ENCODE measurements around the gene ACSL5. TPM values are rescaled to one million over a fixed set of nuclear protein-coding genes. Genes with fewer than 3 reads are reported as not detected.

ACSL5 gene
- total and polyA plus RNA-seq, 10 of the 15 experiments (the other 5 are each of a cell fraction or from before 2014, with no cell fraction given) = 22.3 to 57.0 (median 46.4) TPM

DNA sequence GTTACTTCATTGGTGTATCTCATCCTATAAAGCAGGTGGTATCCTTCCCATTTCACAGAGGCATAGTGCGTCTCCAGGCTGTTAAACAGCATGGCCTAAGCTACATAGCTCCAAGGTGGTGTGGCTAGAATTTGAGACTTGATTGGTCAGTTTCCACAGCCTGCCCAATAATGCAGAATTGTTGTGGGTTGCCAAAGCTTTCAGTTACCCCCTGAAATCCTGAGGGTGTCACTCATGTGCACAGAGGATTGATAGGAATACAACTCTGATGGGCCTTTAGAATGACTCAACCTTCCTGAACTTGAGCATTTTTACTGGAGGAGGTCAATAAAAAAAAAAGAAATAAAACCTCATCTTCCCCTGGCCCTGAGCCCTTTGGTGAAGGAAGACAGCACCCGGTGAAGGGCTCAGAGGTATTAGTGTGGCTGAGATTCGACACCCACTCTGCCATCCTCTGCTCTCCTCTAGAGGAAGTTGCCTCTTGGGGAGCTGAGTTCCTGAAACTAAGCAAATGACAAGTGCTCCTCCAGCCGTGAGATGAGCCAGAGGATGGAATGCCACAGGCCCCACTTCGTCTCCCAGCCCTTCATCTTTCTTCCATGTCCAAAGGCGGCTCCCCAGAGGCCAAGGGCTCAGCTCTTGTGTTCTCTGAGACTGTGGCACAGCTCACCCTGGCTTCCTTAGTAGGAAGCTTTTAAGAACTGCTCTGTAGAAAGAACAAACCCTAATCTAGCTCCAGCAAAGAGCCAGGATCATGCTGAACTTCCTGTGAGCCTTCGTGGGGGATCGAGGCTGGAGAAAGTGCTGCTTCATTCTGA is 1.0 kb downstream of the ACSL5 start (continued):
- TF ChIP-seq NR2C2 (IDR thresholded peaks at IDR 0.05; ENCODE audit: borderline replicate concordance, control insufficient read depth, insufficient read length, low read depth) = no peak
- TF ChIP-seq NFYA (IDR thresholded peaks at IDR 0.05; ENCODE audit: borderline replicate concordance, low read depth, low read length) = no peak
- TF ChIP-seq, protein P1, sequence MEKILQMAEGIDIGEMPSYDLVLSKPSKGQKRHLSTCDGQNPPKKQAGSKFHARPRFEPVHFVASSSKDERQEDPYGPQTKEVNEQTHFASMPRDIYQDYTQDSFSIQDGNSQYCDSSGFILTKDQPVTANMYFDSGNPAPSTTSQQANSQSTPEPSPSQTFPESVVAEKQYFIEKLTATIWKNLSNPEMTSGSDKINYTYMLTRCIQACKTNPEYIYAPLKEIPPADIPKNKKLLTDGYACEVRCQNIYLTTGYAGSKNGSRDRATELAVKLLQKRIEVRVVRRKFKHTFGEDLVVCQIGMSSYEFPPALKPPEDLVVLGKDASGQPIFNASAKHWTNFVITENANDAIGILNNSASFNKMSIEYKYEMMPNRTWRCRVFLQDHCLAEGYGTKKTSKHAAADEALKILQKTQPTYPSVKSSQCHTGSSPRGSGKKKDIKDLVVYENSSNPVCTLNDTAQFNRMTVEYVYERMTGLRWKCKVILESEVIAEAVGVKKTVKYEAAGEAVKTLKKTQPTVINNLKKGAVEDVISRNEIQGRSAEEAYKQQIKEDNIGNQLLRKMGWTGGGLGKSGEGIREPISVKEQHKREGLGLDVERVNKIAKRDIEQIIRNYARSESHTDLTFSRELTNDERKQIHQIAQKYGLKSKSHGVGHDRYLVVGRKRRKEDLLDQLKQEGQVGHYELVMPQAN (conservative IDR thresholded peaks at IDR 0.05) = no peak
- TF ChIP-seq NR2F1 (conservative IDR thresholded peaks at IDR 0.05) = no peak
- no peak for TF ChIP-seq ZNF384 (IDR thresholded peaks at IDR 0.05; ENCODE audit: borderline replicate concordance, low read depth, low read length)
- no peak for TF ChIP-seq JUND (IDR thresholded peaks at IDR 0.05; ENCODE audit: low read depth, low read length)
- no peak for TF ChIP-seq SREBF1 (IDR thresholded peaks at IDR 0.05; ENCODE audit: low read length)
- TF ChIP-seq RCOR1 (conservative IDR thresholded peaks at IDR 0.05; ENCODE audit: low read depth, low read length) = no peak
- TF ChIP-seq, protein P2, sequence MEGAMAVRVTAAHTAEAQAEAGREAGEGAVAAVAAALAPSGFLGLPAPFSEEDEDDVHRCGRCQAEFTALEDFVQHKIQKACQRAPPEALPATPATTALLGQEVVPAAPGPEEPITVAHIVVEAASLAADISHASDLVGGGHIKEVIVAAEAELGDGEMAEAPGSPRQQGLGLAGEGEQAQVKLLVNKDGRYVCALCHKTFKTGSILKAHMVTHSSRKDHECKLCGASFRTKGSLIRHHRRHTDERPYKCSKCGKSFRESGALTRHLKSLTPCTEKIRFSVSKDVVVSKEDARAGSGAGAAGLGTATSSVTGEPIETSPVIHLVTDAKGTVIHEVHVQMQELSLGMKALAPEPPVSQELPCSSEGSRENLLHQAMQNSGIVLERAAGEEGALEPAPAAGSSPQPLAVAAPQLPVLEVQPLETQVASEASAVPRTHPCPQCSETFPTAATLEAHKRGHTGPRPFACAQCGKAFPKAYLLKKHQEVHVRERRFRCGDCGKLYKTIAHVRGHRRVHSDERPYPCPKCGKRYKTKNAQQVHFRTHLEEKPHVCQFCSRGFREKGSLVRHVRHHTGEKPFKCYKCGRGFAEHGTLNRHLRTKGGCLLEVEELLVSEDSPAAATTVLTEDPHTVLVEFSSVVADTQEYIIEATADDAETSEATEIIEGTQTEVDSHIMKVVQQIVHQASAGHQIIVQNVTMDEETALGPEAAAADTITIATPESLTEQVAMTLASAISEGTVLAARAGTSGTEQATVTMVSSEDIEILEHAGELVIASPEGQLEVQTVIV (IDR thresholded peaks at IDR 0.05; ENCODE audit: borderline replicate concordance, partially characterized antibody) = no peak
- TF ChIP-seq IKZF1 (conservative IDR thresholded peaks at IDR 0.05) = 0 out of 2 replicates have a peak, but pooled peaks have one; percentile 14
- no peak for TF ChIP-seq POU2F2 (IDR thresholded peaks at IDR 0.05; ENCODE audit: borderline replicate concordance, low read depth, low read length)
- 0 out of 2 replicates have a peak, but pooled peaks have one; percentile 42 for TF ChIP-seq MTA3 (IDR thresholded peaks at IDR 0.05; ENCODE audit: borderline replicate concordance, low read length)

Data from GM12878 (cell line).